KOPT-K1 (cell line): ENCODE data around the gene NOLC1.
A peak's percentile ranks its signal among the peaks of the same experiment; 100 is the strongest.

Experiments
- H3K27ac ChIP-seq: fragments of 200-600 bp; sonication (generic); 2 replicates; pipeline ENCODE4 v1.5.1; 2016; ENCODE audit warnings: antibody characterized with exemption, mild to moderate bottlenecking, low read depth, low read length; ENCODE audit not compliant: poor library complexity, severe bottlenecking
- H3K36me3 ChIP-seq: fragments of 200-600 bp; sonication (generic); 2 replicates; pipeline ENCODE4 v1.5.1; 2017; ENCODE audit warnings: antibody characterized with exemption, mild to moderate bottlenecking, low read length, moderate library complexity; ENCODE audit not compliant: insufficient read depth
- H3K9me3 ChIP-seq: fragments of 200-600 bp; sonication (generic); 2 replicates; pipeline ENCODE4 v1.5.1; 2017; ENCODE audit warnings: antibody characterized with exemption, low read length, mild to moderate bottlenecking; ENCODE audit not compliant: insufficient read depth, poor library complexity, severe bottlenecking

Gene NOLC1

DNA sequence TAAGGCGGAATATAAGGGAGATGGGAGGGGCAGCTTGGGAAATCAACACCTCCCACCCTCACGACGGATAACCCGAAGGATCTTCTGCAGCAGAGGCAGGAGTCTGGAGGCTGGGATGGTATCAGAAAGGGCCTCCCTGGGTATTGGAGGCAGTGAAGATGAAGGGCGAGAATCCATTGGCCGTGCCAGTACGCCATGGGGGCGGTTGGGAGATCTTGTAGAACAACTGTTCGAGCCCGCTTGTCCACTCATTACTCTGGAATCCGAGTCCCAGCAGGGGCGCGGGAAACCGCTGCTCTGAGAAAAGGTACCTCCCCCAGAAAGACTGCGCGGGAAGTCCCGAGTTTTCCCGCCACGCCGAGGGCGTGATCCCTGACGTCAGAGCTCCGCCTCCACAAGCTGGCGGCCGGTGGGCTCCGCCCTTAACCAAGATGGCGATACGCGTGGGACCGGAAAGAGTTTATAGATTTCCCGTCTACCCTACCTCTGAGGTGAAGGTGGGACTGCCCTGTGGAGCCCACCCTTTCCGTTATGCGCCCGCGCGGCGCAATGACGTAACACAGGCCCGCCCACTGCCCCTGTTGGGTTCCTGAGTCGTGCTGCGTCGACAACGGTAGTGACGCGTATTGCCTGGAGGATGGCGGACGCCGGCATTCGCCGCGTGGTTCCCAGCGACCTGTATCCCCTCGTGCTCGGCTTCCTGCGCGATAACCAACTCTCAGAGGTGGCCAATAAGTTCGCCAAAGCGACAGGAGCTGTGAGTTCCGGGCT lies at the start of gene NOLC1:
Gene NOLC1, plus strand, starts transcription at position 616 of the 771 bp plus-strand sequence. Its CDS starts 22 bp downstream, at position 638.
- Histone ChIP-seq H3K36me3 (peaks cover 80% of the 10 kb centered on the region), H3K27ac (peak within 1 kb of the TSS; percentile 82), H3K9me3 (no peaks in the 10 kb centered on the region)

DNA sequence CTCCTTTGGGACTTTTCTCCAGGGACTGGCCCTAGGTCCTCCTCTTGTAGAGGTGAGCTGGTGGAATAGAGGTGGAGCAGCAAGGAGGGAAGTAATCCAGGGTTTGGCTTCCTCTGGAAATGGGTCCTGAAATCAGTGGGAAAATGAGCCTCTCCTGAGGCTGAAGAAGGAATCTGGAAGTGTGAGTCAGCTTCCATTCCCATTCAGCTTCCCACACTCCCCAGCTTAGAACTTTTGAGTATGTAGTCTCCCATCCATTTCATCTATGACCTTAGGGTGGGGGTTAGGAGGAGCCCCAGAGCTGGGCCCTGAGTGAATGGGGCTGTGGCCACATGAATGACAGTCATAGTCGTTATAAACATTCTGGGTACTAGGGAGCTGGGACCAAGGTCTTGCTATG lies 49.8 kb upstream of the NOLC1 start:
- no peak overlapping the region for H3K27ac ChIP-seq
- peaks cover 42% of the 10 kb centered on the region for H3K36me3 ChIP-seq
- H3K9me3 ChIP-seq: no peaks in the 10 kb centered on the region

DNA sequence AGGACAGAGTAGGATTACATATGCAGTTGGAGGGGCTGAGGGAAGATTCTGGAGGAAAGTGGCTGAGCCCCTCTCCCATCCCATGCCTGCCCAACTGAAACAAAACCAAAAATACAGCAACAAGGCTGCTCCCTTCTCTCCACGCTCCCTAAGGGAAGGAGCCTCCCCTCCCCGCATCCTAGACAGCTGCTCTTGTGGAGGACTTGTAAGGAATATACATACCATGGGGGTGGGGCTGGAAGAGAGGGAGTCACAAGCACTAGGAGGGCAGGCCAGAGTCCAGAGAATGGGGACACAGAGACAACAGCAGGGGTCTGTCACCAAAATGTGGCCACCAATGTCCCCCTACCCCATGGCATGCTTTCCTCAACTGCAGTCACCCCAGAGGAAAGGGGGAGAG lies 45.2 kb upstream of the NOLC1 start:
- Histone ChIP-seq H3K27ac (no peak overlapping the region), H3K36me3 (peaks cover 85% of the 10 kb centered on the region), H3K9me3 (no peaks in the 10 kb centered on the region)

DNA sequence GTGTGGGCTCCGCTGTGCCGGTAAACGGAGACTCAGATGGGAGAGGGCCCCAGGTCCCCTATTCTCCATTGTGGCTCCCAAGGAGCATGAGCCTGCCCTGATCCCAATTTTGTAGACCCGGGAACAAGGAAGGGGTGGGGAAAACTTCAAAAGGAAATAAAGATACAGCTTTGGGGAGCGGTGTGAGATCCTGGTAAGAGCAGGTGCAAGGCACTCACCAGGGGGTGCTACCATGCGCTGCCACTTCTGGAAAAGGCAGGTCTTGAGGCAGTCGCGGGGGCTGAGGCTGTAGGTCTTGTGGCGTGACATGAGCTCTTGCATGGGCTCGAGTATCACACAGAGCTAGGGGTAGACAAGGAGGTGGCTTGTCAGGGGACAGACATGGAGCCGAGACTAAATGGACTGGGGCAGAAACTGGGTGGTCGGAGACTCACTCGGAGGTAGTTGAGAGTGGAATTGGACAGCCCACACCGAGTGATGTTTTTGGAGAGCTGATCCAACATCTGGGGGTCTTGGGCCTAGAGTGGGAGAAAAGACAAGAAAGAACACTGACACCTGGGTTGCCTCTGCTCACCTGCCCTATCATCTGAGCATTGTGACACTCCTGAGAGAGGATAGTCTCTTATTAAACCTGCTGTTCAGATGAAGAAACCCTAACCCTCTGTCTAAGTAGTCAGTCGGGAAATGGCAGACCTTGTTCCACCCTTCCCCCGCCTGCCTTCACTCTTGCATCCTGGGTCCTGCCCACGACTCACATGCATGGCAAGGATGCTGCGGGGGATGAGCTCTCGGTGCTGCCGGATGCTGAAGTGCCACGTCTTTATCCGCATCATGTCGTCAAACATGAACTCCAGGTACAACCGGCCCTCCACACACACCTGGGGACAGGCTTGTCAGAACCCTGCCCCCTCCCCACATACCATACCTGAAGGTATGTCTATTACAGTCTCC lies 42.7 kb upstream of the NOLC1 start:
- no peaks in the 10 kb centered on the region for H3K9me3 ChIP-seq
- H3K36me3 ChIP-seq: peaks cover 75% of the 10 kb centered on the region

DNA sequence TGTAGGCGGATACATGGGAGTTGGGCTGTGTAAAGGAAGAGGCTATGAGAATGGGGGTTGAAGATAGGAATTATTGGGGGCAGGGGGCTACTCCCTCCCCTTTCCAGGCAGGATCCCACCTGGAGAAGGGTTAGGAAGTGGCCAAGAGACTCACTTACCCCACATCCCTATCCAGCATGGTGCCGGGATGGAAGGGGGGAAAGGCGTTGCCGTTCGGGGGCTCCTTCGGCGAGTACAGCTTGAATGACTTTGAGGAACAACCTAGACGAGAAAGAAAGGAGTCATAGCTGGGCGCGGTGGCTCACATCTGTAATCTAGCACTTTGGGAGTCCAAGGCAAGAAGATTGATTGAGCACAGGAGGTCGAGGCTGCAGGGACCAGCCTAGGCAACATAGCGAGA lies 40.9 kb upstream of the NOLC1 start:
- Histone ChIP-seq H3K27ac (no peak overlapping the region), H3K36me3 (peaks cover 60% of the 10 kb centered on the region), H3K9me3 (no peaks in the 10 kb centered on the region)

More for the DNA sequence above, 42.7 kb upstream of the NOLC1 start:
- no peak overlapping the region for H3K27ac ChIP-seq

DNA sequence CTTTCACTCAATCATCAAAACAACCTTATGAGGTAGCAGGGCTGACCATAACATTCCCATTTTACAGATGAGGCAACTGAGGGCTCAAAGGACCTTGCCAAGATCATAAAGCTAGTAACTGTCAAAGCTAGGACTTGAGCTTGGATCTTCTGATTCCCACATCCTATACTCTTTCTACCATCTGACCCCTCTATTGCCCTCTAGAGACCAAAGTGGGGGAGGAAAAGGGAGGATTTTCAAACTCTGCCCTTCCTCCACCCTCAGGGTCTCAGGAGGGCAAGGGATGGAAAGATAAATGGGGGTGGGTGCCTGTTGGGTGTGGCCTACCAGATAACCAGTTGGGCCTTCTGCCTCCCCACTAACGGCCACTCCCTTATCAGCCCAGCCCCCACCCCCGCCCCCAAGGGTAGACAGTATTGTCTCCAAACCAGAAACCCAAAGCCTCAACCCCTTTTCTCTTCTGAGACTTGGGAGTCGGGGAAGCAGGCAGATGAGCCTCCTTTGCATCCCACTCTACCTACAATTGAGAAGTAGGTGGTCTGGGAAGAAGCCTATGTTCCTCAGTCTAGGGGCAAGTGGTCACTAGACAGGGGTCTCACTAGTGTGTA lies 39.9 kb upstream of the NOLC1 start:
- H3K36me3 ChIP-seq: peaks cover 51% of the 10 kb centered on the region
- H3K27ac ChIP-seq: peak overlapping the region; percentile 84
- H3K9me3 ChIP-seq: no peaks in the 10 kb centered on the region

DNA sequence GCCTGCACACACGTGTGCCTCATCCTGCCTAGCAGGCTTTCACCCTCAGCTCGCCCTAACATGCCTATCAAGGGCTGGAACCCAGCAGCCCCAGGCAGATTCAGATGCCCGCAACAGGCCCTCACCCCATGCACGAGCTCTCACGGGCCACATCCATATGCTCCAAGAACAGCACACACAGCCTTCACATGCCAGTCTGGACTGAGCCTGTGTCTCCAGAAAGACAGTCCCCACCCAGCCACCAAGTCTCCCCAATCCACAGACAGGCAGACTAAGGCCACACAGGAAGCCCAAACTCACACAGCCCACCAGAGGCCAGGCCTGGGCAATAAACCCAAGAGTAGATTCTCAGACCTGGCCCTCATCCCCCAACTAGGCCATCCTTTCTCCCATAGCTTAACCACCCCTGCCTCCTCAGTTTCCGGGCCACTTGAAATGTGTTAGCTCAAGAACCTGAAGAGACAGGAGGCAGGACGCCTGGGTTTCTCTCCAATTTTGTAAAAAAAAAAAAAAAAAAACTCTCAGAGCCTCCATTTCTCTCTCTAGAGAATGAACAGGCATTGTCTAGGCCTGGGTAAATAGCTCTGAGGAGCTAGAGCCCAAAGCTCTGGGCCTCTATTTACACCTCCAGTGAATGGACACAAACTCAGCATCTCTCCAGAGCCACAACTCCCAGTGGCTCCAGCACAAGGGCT lies 38.8 kb upstream of the NOLC1 start:
- peaks cover 41% of the 10 kb centered on the region for H3K36me3 ChIP-seq
- H3K27ac ChIP-seq: peak overlapping the region; percentile 84
- no peaks in the 10 kb centered on the region for H3K9me3 ChIP-seq

DNA sequence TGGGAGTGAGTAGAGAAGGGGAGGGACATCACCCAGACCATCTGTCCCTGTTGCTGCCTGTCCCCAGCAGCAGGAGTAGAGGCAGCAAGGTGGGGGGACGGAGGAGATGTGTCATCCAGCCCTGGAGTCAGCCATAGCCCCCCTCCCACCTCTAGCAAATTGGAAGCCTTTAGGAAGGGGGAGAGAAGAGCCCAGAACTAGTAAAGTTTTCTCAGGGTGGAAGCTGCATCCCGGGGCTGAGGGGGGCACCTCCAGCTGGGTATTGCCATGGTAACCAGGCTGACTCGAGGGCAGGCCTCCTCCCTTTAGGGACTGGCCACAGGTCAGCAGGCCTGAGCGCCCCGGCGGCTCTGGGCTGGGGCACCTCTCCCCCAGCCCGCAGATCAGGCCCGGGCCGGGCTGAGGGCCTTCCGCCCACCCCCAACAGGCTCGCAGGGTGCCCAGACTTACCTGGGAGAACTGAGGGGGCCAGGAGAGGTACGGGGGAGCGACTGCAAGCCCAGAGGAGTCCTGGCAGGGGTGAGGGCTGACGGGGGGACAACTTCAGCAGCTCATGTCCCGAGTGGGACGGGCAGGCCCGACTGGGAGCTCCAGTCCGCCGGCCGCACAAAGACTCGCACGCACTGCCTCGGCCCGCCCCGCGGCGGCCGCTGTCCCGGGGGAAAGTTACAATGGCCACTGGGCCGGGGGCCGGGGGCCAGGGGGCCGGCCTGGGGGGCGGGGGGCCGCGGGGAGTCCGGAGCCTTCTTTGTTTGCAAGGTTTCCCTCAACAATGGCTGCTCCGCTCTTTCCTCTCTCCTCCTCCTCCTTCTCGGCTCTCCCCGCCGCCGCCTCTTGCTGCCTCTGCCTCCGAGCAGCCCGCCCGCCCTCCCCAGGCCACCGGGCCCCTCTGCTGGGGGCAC lies 38.0 kb upstream of the NOLC1 start:
- no peaks in the 10 kb centered on the region for H3K9me3 ChIP-seq
- peak overlapping the region; percentile 84 for H3K27ac ChIP-seq
- peaks cover 33% of the 10 kb centered on the region for H3K36me3 ChIP-seq

DNA sequence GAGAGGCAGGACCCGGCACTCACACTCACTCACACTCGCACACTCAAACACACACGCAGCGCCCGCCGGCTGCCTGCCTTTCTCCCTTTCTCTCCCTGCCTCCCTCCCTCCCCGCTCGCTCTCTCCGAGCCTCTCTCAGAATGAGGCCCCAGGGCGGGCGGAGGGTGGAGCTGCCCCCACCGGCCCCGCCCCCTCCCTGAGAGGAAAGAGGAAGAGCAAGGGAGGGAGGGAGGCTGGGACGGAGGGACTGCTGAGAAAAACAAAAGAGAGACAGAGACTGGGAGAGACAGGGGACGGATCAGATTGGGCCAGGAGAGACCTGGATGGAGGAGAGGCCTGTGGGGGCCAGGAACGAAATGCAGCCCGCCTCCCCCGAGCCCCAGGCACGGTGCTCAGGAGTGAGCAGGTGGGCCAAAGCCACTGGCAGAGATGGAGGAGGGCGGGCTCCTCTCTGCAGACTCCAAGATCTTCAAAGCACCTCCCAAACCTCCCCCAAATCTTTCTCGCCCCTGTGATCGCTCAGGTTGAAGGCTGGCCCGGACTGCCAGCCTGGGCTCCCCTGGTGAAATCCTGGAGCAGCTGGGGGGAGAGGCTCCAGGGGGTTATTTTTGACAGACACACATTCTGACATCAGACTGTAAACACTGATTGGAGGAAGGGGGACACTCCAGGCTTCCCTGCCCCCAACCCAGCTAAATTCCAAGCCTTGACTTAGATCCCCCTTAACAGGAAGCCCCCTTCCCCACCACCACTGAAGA lies 37.1 kb upstream of the NOLC1 start:
- Histone ChIP-seq H3K36me3 (peaks cover 24% of the 10 kb centered on the region), H3K27ac (peak overlapping the region; percentile 84), H3K9me3 (no peaks in the 10 kb centered on the region)

DNA sequence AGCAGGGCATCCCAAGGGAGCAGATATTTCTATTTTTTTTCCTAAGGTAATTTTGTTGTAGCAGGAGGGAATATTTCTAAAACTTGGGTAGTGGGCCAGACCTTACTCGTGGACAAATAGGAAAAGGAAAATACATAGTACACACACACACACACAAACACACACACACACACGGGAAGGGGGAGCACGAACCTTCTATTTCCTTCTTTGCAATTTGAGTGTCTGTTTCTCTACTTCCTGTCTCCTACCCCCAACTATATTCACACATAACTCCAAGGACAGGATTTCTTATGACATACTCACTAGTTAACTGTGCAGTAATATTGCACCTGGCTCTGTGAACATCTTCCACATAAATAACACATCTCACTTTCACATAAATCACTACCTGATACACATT lies 36.4 kb upstream of the NOLC1 start:
- H3K36me3 ChIP-seq: peaks cover 17% of the 10 kb centered on the region
- no peaks in the 10 kb centered on the region for H3K9me3 ChIP-seq
- H3K27ac ChIP-seq: peak overlapping the region; percentile 84

DNA sequence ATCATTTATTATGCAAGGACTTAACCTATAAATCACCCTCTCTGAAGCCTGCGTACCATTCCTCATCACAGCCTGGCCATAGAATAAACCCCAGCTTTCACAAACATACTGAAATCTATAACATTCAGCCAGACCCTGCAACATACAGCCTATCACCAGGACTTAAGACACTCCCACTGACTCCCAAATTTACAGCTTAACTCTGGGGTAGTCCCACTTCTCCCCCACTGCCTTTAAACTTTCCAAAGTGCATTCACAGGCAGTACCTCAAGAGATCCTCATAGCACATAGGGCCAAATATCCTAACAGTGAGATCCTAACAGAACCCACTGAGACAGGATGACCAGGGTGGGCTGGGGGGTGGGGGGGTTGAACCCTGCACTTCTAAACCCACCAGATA lies 35.5 kb upstream of the NOLC1 start:
- peaks cover 8% of the 10 kb centered on the region for H3K36me3 ChIP-seq
- H3K27ac ChIP-seq: peak overlapping the region; percentile 84

DNA sequence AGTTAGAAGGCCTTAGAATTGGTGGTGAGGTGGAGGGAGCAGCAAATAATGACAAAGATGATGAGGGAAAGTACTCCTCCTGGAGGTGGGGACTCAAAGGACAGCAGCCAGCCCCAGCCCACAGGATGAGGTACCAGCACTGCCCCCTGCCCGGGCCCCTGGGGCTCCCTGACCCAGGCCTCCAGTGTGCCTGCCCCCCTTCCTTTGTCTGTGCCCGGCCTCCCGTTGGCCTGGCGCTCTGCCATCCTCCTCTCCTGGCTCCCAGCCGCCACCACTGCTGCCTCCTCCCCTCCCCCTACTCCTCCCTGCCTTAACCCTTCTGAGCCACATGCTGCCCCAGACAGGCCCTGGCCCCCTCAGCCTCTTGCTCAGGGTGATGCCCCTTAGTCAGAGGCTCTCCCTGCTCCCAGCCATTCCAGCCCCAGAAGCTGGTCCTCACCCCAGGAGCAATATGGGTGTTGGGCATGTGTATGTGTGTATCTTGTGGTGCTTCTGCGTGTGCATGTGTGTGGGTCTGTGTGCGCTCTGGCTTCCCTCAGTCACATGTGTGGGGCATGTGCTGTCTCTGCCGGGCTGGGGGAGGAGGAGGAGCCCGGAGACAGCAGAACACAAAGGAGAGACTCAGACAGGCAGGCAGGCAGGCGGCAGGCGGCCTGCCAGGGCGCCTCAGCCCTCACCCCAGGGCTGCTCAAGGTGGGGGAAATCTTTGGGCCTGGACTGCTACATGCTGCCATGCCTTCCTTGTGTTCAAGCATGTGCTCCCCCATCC lies 34.6 kb upstream of the NOLC1 start:
- H3K9me3 ChIP-seq: no peaks in the 10 kb centered on the region
- peak overlapping the region; percentile 84 for H3K27ac ChIP-seq
- no peaks in the 10 kb centered on the region for H3K36me3 ChIP-seq

More for the DNA sequence above, 35.5 kb upstream of the NOLC1 start:
- H3K9me3 ChIP-seq: no peaks in the 10 kb centered on the region

DNA sequence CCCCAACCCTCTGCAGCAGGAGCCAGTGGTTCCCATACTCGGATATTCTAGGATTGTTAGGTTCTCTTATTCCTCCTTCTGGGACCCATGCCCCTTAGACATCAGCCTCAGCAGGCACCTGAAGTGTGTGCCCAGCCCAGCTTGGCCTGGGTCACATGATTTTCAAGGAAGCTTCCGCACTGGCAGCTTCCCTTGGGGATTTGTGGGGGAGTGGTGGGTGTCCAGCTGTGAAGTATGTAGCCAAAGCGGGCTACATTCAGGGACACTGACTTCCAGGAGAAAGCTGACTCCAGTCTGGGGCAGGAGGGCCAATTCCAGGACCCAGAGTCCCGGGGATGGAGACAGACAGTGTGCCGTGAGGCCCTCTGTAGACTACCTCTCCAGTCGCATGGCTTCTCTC lies 33.3 kb upstream of the NOLC1 start:
- Histone ChIP-seq H3K27ac (peak overlapping the region; percentile 84), H3K36me3 (no peaks in the 10 kb centered on the region), H3K9me3 (no peaks in the 10 kb centered on the region)
